Astrocyte (in vitro differentiated cells and primary cell): Measurements from ENCODE around the gene RAB19.

Experiments
- CTCF ChIP-seq: IDR thresholded peaks from 2 replicates; pipeline ENCODE4 v1.5.1; 2011; ENCODE audit warnings: low read depth, mild to moderate bottlenecking, inconsistent platforms, low read length, moderate library complexity; ENCODE audit not compliant: insufficient read depth
- EZH2 ChIP-seq: IDR thresholded peaks from 2 replicates; pipeline ENCODE4 v1.6.1; 2012; ENCODE audit warnings: mild to moderate bottlenecking, low read length, inconsistent platforms; ENCODE audit not compliant: insufficient read depth

GRCh38 chr7:140458916-140459315 lies 55.1 kb downstream of the RAB19 start:
- TF ChIP-seq CTCF (no peak), EZH2 (no peak)
